Heart right ventricle (tissue), 16 donors: ENCODE results near the gene CDK15. TPM values are rescaled to one million over a fixed set of nuclear protein-coding genes. Genes with fewer than 3 reads are reported as not detected.

Experiments
- ATAC-seq, 8 donors: fragments of 200-7000 bp; cut with Tn5 transposase; one replicate each; pipeline ENCODE4 v1.9.1; 2020; ENCODE audit warnings: mild to moderate bottlenecking in 8 of 8, moderate library complexity in 8 of 8, moderate number of reproducible peaks in 1 of 8
- DNase-seq, 2 donors: peaks; one replicate each; pipeline ENCODE4 v3.0.0-alpha.2; 2020
- H3K27ac ChIP-seq, 10 donors: fragments of 200-600 bp; sonication (generic) in 2 of 10; one replicate each; pipeline versions ENCODE4 v1.5.0 to v1.8.0; 2020 to 2022; ENCODE audit warnings: mild to moderate bottlenecking in 3 of 10
- H3K27me3 ChIP-seq, 7 donors: fragments of 200-600 bp; one replicate each; pipeline ENCODE4 v1.8.0; 2021 to 2022; ENCODE audit warnings: mild to moderate bottlenecking in 2 of 7
- H3K36me3 ChIP-seq, 9 donors: fragments of 200-600 bp; sonication (generic) in 1 of 9; one replicate each; pipeline versions ENCODE4 v1.5.0 to v1.8.0; 2020 to 2022; ENCODE audit warnings: mild to moderate bottlenecking in 2 of 9
- H3K4me1 ChIP-seq, 9 donors: fragments of 200-600 bp; sonication (generic) in 1 of 9; one replicate each; pipeline versions ENCODE4 v1.5.0 to v1.8.0; 2020 to 2022; ENCODE audit warnings: mild to moderate bottlenecking in 4 of 9
- H3K4me3 ChIP-seq, 10 donors: fragments of 200-600 bp; sonication (generic) in 2 of 10; one replicate each; pipeline versions ENCODE4 v1.5.0 to v1.8.0; 2020 to 2022; ENCODE audit warnings: mild to moderate bottlenecking in 7 of 10, moderate library complexity in 2 of 10
- H3K9me3 ChIP-seq, 11 donors: fragments of 200-600 bp in 10 of 11; sonication (generic) in 2 of 11; one replicate each; pipeline versions ENCODE4 v1.5.0 to v1.8.0; 2013 to 2022; ENCODE audit warnings: mild to moderate bottlenecking in 2 of 11, control low read depth in 1 of 11, moderate library complexity in 1 of 11
- WGBS, 2 donors: extraction: QIAGEN DNeasy Blood & Tissue Kit; methylation state at CpG; one replicate each; pipeline ENCODE4 v1.1.7; 2013; ENCODE audit warnings: inconsistent platforms in 1 of 2; 5-methylcytosine and 5-hydroxymethylcytosine counted together
- intact Hi-C, 10 donors: fragments of 100-400 bp; cut with DNase I; formaldehyde crosslinking; loops; one replicate each; pipeline versions ENCODE4 v1.11.1 to v1.14.2; 2022
- polyA plus RNA-seq, 2 donors: library from polyadenylated mRNA; stranded (reverse); fragments of 200-250 nt; gene quantifications; one replicate each; pipeline ENCODE4 v1.2.3, GENCODE V29; 2013
- total RNA-seq, 10 donors: library from RNA; stranded (reverse); fragmentation: NEBNext Ultra II Directional in 3 of 10; extraction: Animal tissue kit (Norgen Biotek cat#: 25700) in 3 of 10; gene quantifications; one replicate each; pipeline versions ENCODE4 v1.2.1 to v1.2.4, GENCODE V29; 2021 to 2023
- TF ChIP-seq, protein P1 (sequence below), 9 donors: fragments of 200-600 bp; sonication (generic) in 2 of 9; IDR thresholded peaks; one replicate each; pipeline versions ENCODE4 v1.5.0 to v1.8.0; 2021 to 2022; ENCODE audit warnings: antibody characterized with exemption in 9 of 9, mild to moderate bottlenecking in 5 of 9, moderate library complexity in 1 of 9
- donor health status: Arrhythmogenic right ventricular cardiomyopathy.
- donor health status: ischemic (EF 13 %, LVEDD 7.1; RV severe dilation, severe dysfunction).
- donor health status: healthy with polysubstance abuse.
- donor health status: DM: no; HTN: yes; CAD: no.
- donor health status: DM: no; HTN: no; CAD: no.
- donor health status: ischemic (EF 25% LVEDD 6.9; RV normal size, moderate dysfunction).
- donor health status: ischemic (EF 25% LVEDD 5.7; RV mildly dilated, moderate dysfunction).
- donor health status: healthy.
- donor health status: DM: yes; HTN: yes; CAD: no.
- donor health status: Ischemic cardiomyopathy.
- donor health status: ischemic (EF 35%, LVEDD 5.7; RV mildly dilated, moderate dysfunction).
- donor health status: nonischemic (EF 11% LVEDD 7.7; RV severe dilation, severe dysfunction).
- donor health status: DM: yes; HTN: yes; CAD: no.
- donor health status: PGD.
- donor health status: ischemic (EF 29% LVEDD 5.4; RV normal size, mild dysfunction).
- donor health status: nonischemic (EF 23%, LVEDD 6.1; RV moderate dilation, normal function).

CDK15 gene
- total and polyA plus RNA-seq, 12 donors = 0.07 to 0.39 (median 0.15) TPM; not detected in 1

DNA sequence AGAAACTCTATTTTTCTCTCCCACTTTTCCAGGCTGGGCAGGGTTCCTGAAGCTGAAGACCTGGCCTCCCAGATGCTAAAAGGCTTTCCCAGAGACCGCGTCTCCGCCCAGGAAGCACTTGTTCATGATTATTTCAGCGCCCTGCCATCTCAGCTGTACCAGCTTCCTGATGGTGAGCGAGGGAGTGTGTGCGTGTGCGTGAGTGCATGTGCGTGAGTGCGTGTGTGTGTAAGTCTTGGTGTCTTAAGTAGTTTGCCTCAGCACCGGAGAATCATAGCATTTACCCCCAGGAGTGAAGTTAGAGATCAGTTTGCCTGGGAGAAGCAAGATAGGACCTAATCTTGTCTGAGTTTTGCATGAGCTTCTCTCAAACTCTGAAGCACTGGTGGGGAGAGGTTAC, 73.7 kb downstream of the CDK15 start:
- DNase-seq = no peak
- intact Hi-C loops = loop anchor here in 5 of 10 donors (5.0 to 10.0 kb wide), 4 partner anchors 72 to 175 kb away; partner anchors contain the start of gene FZD7 (in 2 of the 5)
- no peaks in the 10 kb centered on the region for H3K36me3 ChIP-seq
- no peak overlapping the region for H3K4me3 ChIP-seq
- no peak for ATAC-seq
- TF ChIP-seq, protein P1, sequence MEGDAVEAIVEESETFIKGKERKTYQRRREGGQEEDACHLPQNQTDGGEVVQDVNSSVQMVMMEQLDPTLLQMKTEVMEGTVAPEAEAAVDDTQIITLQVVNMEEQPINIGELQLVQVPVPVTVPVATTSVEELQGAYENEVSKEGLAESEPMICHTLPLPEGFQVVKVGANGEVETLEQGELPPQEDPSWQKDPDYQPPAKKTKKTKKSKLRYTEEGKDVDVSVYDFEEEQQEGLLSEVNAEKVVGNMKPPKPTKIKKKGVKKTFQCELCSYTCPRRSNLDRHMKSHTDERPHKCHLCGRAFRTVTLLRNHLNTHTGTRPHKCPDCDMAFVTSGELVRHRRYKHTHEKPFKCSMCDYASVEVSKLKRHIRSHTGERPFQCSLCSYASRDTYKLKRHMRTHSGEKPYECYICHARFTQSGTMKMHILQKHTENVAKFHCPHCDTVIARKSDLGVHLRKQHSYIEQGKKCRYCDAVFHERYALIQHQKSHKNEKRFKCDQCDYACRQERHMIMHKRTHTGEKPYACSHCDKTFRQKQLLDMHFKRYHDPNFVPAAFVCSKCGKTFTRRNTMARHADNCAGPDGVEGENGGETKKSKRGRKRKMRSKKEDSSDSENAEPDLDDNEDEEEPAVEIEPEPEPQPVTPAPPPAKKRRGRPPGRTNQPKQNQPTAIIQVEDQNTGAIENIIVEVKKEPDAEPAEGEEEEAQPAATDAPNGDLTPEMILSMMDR (IDR thresholded peaks at IDR 0.05) = no peak
- peaks cover 4 to 41% (median 29%) of the 10 kb centered on the region in 9 donors for H3K4me1 ChIP-seq
- H3K27me3 ChIP-seq = peaks cover 0 to 16% (median 4%) of the 10 kb centered on the region in 7 donors
- H3K9me3 ChIP-seq = no peaks in the 10 kb centered on the region
- H3K27ac ChIP-seq = no peak overlapping the region
- whole genome bisulfite sequencing, 2 donors = 69 to 71% methylated on average over 10 of the region's 10 CpGs

DNA sequence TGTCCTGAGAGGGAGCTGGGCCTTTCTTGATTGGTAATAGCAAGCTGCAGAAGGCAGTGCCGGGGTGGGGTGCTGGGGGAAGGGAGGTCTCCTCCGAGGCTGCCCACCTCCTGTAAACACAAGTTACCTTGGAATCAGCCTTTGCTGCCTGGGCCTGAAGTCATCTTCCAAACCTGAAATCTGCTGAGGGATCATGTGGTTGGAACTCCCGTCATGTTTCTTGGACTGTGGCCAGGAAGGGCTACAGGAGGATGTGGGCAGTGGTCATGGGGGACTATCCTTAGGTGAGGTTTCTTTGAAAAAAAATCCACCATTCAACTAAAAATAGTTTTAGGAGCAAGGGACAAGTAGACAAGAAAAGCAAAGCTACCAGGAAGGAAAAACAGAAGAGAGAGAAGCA, 74.2 kb downstream of the CDK15 start:
- WGBS, 2 donors = 44 to 45% methylated on average over 3 of the region's 3 CpGs
- intact Hi-C loops = loop anchor here in 3 of 10 donors (5.0 to 10.0 kb wide), 3 partner anchors 72 to 157 kb away; partner anchors contain the start of gene FZD7 (in 1 of the 3)
- H3K27me3 ChIP-seq = peaks cover 0 to 16% (median 4%) of the 10 kb centered on the region in 7 donors

GRCh38 chr2:201880993-201881611, 74.8 kb downstream of the CDK15 start:
- WGBS, 2 donors = 63 to 64% methylated on average over 9 of the region's 9 CpGs
- TF ChIP-seq, protein P1 (IDR thresholded peaks at IDR 0.05) = no peak
- Histone ChIP-seq H3K27ac (no peak overlapping the region), H3K9me3 (no peaks in the 10 kb centered on the region), H3K27me3 (peaks cover 0 to 16% (median 4%) of the 10 kb centered on the region in 7 donors), H3K36me3 (no peaks in the 10 kb centered on the region), H3K4me1 (peaks cover 4 to 41% (median 29%) of the 10 kb centered on the region in 9 donors), H3K4me3 (no peak overlapping the region)
- intact Hi-C loops = loop anchor here in 3 of 10 donors (5.0 to 10.0 kb wide), 3 partner anchors 71 to 156 kb away; partner anchors contain the start of gene FZD7 (in 1 of the 3)
- ATAC-seq (peak in 1 of 8 donors; percentile 12), DNase-seq (no peak)

More for the DNA sequence above, 74.2 kb downstream of the CDK15 start:
- H3K9me3 ChIP-seq = no peaks in the 10 kb centered on the region
- TF ChIP-seq, protein P1 (IDR thresholded peaks at IDR 0.05) = no peak
- no peaks in the 10 kb centered on the region for H3K36me3 ChIP-seq
- peaks cover 4 to 41% (median 29%) of the 10 kb centered on the region in 9 donors for H3K4me1 ChIP-seq
- H3K4me3 ChIP-seq = no peak overlapping the region
- no peak overlapping the region for H3K27ac ChIP-seq
- no peak for ATAC-seq
- DNase-seq = no peak

DNA sequence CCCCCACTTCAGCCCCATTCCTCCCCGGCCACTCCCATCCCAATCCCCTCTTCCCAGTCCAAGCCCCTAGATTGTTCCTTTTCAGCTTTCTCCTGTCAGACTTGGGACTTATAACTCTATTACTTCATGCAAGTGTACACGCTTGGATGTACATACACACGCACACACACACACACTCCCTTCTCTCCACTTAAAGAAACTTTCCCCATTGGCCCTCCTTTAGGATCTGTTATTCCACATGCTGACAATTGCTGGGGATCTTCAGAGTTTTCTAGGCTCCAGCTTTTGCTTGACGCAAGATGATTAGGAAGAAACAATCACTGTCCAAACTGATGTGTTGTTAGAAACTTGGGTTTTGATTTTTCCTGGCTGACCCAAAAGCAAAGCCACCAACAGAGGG, 75.4 kb downstream of the CDK15 start:
- Histone ChIP-seq H3K27ac (no peak overlapping the region), H3K4me1 (peaks cover 4 to 41% (median 29%) of the 10 kb centered on the region in 9 donors), H3K36me3 (no peaks in the 10 kb centered on the region), H3K9me3 (no peaks in the 10 kb centered on the region), H3K4me3 (no peak overlapping the region), H3K27me3 (peaks cover 0 to 16% (median 4%) of the 10 kb centered on the region in 7 donors)
- intact Hi-C loops = loop anchor here in 3 of 10 donors (2.0 to 10.0 kb wide), 4 partner anchors 71 to 156 kb away; partner anchors contain the start of gene FZD7 (in 1 of the 3)
- ATAC-seq = no peak
- DNase-seq = no peak
- WGBS, 2 donors = 81 to 92% methylated on average over 4 of the region's 4 CpGs
- TF ChIP-seq, protein P1 (IDR thresholded peaks at IDR 0.05) = no peak
